GM19351 (cell line): ENCODE data around the gene TEC.
A peak's percentile ranks its signal among the peaks of the same experiment; 100 is the strongest.
"Not testable (repeated sequence)": the region's sequence is repeated elsewhere in the genome, so short reads cannot be mapped to it uniquely, and the experiment has no call there.

Experiments
- ATAC-seq: cut with Tn5 transposase; IDR thresholded peaks from one replicate; pipeline ENCODE4 v1.9.1; 2021; ENCODE audit warnings: mild to moderate bottlenecking, moderate library complexity; ENCODE audit not compliant: unreplicated experiment

TEC gene

DNA sequence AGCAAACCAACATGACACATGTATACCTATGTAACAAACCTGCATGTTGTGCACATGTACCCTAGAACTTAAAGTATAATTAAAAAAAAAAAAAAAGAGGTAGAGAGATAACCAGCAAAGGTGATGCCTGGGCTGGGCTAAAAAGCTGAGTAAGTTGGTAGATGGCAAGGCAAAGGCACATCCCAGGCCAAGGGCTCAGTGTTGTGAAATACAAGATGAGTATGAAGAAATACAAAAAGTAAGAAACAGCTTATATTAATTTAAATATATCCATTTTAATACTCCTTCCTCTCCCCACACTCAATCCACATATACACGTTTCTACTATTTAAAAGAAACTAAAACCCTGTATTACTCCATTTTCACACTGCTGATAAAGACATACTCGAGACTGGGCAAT lies 25.8 kb downstream of the TEC start:
- ATAC-seq, result no peak

GRCh38 chr4:48243429-48243828 lies 26.2 kb downstream of the TEC start:
- ATAC-seq, result no peak

DNA sequence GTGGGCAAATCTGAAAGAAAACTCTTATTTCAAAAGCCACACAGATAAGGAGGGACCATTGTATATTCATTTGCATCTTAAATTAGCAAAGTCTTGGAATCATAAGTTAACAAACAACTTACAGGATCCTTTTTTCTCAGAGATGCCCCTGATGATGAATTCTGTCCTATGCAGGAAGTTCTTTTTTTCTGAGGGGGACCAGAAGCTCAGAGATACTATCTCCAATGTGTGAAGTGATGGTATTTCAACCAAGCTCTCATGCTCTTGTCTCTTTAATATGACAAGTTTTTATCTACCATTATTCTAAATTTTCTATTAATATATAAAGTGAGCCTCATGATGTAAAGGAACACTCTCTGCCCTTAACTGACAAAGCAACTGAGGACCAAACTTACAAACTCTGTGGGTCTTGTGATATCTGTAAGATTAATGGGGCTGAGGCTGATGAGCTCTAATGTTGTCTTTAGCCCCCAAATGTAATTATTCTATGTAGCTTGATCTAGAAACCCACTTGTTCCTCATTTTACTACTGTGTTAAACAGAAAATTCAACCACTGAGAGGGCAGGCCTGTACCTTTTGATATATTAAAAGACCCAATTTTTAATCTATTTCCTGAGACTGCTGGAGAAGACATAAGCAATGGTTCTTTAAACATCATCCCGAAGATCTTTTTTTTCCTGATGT lies 27.0 kb downstream of the TEC start:
- no peak for ATAC-seq

DNA sequence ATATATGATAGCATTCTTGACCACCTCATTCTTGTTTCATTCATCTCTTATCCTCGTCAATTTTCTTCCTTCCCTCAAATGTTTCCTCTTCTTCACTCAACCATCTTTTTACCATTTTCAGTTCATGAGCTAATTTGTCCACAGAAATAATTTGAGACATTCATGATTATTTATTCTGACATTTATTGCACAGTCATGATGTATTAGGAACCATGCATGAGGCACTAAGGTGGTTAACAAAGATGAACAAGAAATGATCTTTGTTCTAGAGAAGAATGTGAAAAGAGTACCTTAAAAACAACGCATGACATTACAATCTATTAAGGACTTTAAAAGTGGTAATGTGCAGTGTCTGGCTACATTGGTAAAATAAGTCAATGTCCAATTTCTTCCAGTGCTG lies 27.9 kb downstream of the TEC start:
- ATAC-seq, result no peak

GRCh38 chr4:48237996-48238645 lies 31.5 kb downstream of the TEC start:
- no peak for ATAC-seq

- no peak for ATAC-seq
Measured at GRCh38 chr4:48235050-48235449, 34.6 kb downstream of the TEC start.

DNA sequence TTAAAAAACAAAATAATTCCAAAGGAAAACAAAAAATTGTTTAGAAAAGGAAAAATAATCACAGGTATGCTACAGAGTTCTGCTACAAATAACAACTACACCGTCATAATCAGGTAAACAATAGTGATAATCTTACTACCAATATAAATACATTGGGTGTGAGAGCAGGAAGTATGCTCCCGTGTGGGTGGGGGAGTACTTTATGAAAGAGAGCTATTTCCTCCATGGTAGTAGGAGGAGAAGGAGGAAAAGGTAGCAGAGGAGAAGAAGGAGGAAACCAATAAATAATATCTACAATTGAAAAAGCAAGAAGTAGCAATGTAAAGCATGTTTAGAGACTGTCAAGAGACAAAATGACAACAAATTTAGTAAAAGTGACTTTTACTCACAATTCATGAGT lies 35.1 kb downstream of the TEC start:
- ATAC-seq, result no peak

GRCh38 chr4:48228949-48229348 lies 40.7 kb downstream of the TEC start:
- ATAC-seq, result no peak

- ATAC-seq, result peak; percentile 75
Measured at GRCh38 chr4:48227662-48228061, 42.0 kb downstream of the TEC start.

DNA sequence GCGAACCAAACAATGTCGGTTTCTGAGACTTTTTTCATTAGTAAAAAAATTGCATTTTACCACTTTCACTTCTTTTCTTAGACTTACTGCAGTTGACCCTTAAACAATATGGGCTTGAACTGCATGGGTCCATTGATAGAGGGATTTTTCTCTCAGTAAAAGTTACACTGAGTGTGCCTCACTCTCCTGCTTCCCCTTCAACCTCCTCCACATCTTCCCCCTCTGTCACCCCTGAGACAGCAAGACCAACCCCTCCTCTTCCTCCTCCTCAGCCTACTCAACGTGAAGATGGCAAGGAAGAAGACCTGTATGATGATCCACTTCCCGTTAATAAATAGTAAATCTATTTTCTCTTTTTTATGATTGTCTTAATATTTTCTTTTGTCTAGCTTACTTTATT lies 43.4 kb downstream of the TEC start:
- ATAC-seq, result no peak

- no peak for ATAC-seq
Measured at GRCh38 chr4:48225368-48226141, 44.1 kb downstream of the TEC start.

GRCh38 chr4:48224606-48225005 lies 45.0 kb downstream of the TEC start:
- no peak for ATAC-seq

GRCh38 chr4:48223633-48224295 lies 45.9 kb downstream of the TEC start:
- ATAC-seq, result no peak

DNA sequence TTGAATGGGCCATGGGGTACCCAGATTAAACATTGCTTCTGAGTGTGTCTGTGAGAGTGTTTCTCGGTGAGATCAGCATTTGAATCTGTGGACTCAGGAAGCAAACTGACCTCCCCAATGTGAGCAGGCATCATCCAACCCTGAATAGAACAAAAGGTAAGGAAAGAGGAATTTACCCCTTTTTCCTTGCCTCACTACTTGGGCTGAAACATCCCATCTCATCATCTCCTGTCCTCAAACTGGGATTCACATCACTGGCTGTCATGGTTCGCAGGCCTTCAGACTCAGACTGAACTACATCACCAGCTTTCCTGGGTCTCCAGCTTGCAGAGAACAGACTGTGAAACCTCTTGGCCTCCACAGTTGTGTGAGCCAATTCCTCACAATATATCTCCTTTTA lies 47.1 kb downstream of the TEC start:
- no peak for ATAC-seq

DNA sequence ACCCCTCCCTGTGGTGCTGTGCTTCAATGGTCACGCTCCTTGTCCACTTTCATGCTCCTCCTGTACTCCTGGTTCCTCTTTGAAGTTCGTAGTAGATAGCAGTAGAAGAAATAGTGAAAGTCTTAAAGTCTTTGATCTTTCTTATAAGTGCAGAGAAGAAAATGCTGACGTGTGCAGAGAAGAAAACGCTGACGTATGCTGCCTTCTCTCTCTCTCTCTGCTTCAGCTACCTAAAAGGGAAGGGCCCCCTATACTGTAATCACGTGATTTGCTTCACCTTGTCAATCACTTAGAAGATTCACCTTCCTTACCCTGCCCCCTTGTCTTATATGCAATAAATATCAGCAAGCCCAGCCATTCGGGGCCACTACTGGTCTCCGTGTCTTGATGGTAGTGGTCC lies 50.2 kb downstream of the TEC start:
- not testable (repeated sequence) for ATAC-seq

DNA sequence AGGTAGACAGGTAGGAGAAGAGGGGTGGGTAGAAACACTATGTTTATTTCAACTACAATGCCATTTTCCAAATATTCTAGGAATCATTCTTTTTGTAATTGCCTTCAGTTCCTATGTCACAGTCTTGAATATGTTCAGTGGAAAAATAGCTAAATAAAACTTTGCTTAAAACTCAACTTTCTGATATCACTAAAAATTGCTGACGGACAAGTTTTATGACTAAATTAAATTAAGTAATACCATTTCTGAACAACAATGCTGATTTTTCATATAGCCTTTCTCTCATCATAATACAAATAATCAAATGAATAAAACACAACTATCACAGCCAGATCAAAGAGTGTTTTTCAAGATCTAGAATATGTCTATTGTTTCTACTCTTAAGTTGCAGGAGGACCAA lies 53.1 kb downstream of the TEC start:
- ATAC-seq, result no peak

DNA sequence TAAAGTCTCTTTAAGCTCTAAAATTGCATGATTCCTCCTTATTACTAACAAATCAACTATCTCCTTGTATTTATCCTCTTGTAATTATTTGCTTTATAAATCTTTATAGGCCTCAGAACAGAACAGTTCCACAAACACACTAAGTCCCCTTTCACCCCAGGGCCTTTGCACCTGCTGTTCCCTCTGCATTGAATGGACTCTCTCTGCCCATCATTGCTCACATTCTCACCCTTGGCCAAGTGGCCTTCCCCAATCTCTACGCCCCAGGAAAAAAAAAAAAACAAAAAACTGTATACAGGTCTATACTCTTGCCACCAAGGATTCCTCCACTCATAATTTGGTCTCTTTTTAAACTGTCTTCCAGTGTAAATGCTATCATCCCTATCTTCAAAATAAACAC lies 53.7 kb downstream of the TEC start:
- ATAC-seq, result no peak

- ATAC-seq, result peak; percentile 85
Measured at GRCh38 chr4:48212165-48212564, 57.5 kb downstream of the TEC start.

DNA sequence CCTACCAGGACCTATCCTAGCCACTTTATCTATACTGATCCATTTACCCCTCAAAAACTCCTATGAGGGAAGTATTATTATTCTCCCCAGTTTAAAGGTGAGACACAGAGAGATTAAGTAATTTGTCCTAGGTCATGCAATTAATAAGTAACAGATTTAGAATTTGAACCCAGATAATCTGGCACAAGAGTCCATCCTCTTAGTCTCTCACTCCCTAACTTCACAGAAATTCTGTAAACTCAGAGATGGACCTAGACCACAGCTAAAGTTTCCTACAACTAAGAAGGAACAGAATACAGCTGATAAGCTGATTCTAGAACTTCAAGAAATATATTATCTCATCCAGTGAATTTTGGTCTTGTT lies 58.7 kb downstream of the TEC start:
- no peak for ATAC-seq

GRCh38 chr4:48205626-48206025 lies 64.0 kb downstream of the TEC start:
- ATAC-seq, result no peak

DNA sequence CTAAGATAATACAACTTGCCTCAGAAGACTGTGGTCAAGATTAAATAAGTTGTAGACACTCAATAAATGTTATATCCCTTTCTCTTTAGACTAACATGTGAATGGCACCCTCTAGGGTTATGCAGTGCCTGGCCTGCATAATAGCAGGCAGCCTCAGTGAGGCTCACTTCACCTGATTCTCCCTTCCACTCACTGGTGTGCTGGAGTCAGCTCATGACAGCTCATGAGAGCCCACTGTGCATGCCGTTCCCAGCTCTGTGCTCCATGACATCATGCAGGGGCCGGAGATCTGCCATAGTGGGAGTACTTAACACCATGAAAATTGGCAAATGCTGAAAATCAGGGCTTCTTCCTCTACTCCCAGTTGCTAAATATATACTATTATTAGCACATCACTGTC lies 64.5 kb downstream of the TEC start:
- no peak for ATAC-seq

GRCh38 chr4:48203819-48204218 lies 65.8 kb downstream of the TEC start:
- peak; percentile 40 for ATAC-seq
